AG08396 (cell line): Measurements from ENCODE around the gene VEZT.
"Not testable (repeated sequence)": the region's sequence is repeated elsewhere in the genome, so short reads cannot be mapped to it uniquely, and the experiment has no call there.

Source experiments
- DNase-seq: peaks from one replicate; pipeline ENCODE4 v3.0.0; 2012; ENCODE audit warnings: low spot score, mixed read lengths

The VEZT gene

GRCh38 chr12:95217377-95218149 lies at the start of gene VEZT, which contains the start of gene FGD6:
Gene VEZT, plus strand, starts transcription at chr12:95217807. Its CDS starts 44 bp downstream, at chr12:95217851.
Gene FGD6, minus strand, starts transcription at chr12:95217467. Its CDS starts 227 bp downstream, at chr12:95217240.
- DNase-seq, result peak; percentile 96

GRCh38 chr12:95168746-95169145 lies 48.9 kb upstream of the VEZT start:
- DNase-seq, result no peak

GRCh38 chr12:95169368-95169767 lies 48.2 kb upstream of the VEZT start:
- DNase-seq, result peak; percentile 70

GRCh38 chr12:95173392-95174251 lies 44.0 kb upstream of the VEZT start:
- DNase-seq, result peak; percentile 65

GRCh38 chr12:95177201-95177768 lies 40.3 kb upstream of the VEZT start:
- DNase-seq, result no peak

- DNase-seq, result no peak
Measured at GRCh38 chr12:95178136-95178535, 39.5 kb upstream of the VEZT start.

- no peak for DNase-seq
Measured at GRCh38 chr12:95179011-95179410, 38.6 kb upstream of the VEZT start.

GRCh38 chr12:95181103-95181502 lies 36.5 kb upstream of the VEZT start:
- no peak for DNase-seq

GRCh38 chr12:95182868-95183415 lies 34.7 kb upstream of the VEZT start:
- DNase-seq, result peak; percentile 58

GRCh38 chr12:95184121-95184520 lies 33.5 kb upstream of the VEZT start:
- DNase-seq, result no peak

GRCh38 chr12:95185072-95185471 lies 32.5 kb upstream of the VEZT start:
- DNase-seq, result no peak

- DNase-seq, result no peak
Measured at GRCh38 chr12:95185854-95186253, 31.8 kb upstream of the VEZT start.

GRCh38 chr12:95187865-95188415 lies 29.7 kb upstream of the VEZT start:
- DNase-seq, result no peak

GRCh38 chr12:95191060-95191696 lies 26.4 kb upstream of the VEZT start:
- DNase-seq, result no peak

GRCh38 chr12:95192271-95192670 lies 25.3 kb upstream of the VEZT start:
- DNase-seq, result no peak

GRCh38 chr12:95193139-95193538 lies 24.5 kb upstream of the VEZT start:
- DNase-seq, result no peak

- DNase-seq, result no peak
Measured at GRCh38 chr12:95195122-95195521, 22.5 kb upstream of the VEZT start.

- DNase-seq, result not testable (repeated sequence)
Measured at GRCh38 chr12:95196875-95197569, 20.6 kb upstream of the VEZT start.

- no peak for DNase-seq
Measured at GRCh38 chr12:95197636-95198035, 20.0 kb upstream of the VEZT start.

- DNase-seq, result no peak
Measured at GRCh38 chr12:95198914-95199313, 18.7 kb upstream of the VEZT start.
